NB4 (cell line): Measurements from ENCODE around the gene LYSET.

Experiments
- DNase-seq: peaks from one replicate; pipeline ENCODE4 v3.0.0; 2010; ENCODE audit warnings: low read depth
- H3K4me3 ChIP-seq: one replicate; pipeline ENCODE4 v1.5.1; 2011; ENCODE audit warnings: mild to moderate bottlenecking, low read depth, low read length, moderate library complexity
- MYC ChIP-seq: IDR thresholded peaks from 2 replicates; pipeline ENCODE4 v1.6.1; 2011; ENCODE audit warnings: low read depth, low read length
- POLR2A ChIP-seq: IDR thresholded peaks from 2 replicates; pipeline ENCODE4 v1.6.1; 2011; ENCODE audit warnings: mild to moderate bottlenecking; ENCODE audit not compliant: insufficient read length; ENCODE audit errors: extremely low read depth
- TF ChIP-seq, protein P1 (sequence below): IDR thresholded peaks from one replicate; pipeline ENCODE4 v1.5.1; 2012; ENCODE audit warnings: low read depth, low read length
- TF ChIP-seq, protein P2 (sequence below): IDR thresholded peaks from 2 replicates; pipeline ENCODE4 v1.6.1; 2011; ENCODE audit warnings: low read depth, low read length

LYSET gene

DNA sequence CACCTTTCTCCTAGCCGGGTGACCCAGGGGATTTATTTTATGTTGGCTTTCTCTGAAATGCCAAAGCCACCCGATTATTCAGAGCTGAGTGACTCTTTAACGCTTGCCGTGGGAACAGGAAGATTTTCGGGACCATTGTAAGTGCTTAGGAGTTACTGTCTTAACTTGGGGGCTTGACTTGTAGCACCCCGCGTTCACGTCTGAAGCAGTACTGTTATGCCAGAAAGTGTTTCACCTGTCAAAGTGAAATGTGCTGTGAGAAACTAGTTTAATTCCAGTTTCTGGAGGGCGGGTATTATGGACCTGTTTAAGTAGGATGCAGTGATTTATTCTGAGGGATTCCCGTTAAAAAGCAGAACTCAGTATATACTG is 218 bp downstream of the LYSET start:
- TF ChIP-seq, protein P1, sequence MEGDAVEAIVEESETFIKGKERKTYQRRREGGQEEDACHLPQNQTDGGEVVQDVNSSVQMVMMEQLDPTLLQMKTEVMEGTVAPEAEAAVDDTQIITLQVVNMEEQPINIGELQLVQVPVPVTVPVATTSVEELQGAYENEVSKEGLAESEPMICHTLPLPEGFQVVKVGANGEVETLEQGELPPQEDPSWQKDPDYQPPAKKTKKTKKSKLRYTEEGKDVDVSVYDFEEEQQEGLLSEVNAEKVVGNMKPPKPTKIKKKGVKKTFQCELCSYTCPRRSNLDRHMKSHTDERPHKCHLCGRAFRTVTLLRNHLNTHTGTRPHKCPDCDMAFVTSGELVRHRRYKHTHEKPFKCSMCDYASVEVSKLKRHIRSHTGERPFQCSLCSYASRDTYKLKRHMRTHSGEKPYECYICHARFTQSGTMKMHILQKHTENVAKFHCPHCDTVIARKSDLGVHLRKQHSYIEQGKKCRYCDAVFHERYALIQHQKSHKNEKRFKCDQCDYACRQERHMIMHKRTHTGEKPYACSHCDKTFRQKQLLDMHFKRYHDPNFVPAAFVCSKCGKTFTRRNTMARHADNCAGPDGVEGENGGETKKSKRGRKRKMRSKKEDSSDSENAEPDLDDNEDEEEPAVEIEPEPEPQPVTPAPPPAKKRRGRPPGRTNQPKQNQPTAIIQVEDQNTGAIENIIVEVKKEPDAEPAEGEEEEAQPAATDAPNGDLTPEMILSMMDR = no peak
- TF ChIP-seq, protein P2, sequence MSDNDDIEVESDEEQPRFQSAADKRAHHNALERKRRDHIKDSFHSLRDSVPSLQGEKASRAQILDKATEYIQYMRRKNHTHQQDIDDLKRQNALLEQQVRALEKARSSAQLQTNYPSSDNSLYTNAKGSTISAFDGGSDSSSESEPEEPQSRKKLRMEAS = no peak
- TF ChIP-seq POLR2A (no peak), MYC (no peak)
- DNase-seq = no peak
- H3K4me3 ChIP-seq = peak overlapping the region; percentile 94

DNA sequence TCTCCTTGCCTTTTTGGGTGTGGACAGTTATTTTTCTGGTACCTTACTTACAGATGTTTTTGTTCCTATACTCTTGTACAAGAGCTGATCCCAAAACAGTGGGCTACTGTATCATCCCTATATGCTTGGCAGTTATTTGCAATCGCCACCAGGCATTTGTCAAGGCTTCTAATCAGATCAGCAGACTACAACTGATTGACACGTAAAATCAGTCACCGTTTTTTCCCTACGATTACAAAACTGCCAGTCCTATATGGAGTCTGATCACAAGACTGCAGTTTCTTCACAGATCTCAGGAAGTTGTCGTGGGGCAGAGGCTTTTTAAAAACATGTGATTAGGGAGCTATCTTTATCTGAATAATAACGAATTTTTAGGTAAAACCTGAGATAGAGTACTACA is 1.3 kb downstream of the LYSET start:
- DNase-seq = no peak
- no peak overlapping the region for H3K4me3 ChIP-seq
- TF ChIP-seq, protein P2 = no peak
- no peak for TF ChIP-seq POLR2A
- TF ChIP-seq MYC = no peak
- TF ChIP-seq, protein P1 = no peak

DNA sequence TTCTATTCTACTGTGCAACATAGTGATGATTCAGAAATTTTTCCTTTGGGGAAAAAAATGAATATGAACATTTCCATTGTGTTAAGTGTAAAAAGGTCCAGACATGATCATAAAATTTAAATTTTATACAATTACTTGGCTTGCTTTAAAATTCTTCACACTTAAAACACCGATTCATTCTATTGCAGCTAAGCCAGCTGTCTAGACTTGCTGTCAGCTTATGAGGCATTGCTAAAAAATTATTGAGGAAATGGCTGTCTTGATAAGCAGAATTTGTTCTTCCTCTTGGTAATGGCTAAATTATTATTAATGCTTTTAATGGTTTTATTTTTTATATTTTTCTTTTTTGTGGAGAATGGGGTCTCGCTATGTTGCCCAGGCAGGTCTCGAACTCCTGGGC is 1.8 kb downstream of the LYSET start:
- no peak overlapping the region for H3K4me3 ChIP-seq
- TF ChIP-seq, protein P2 = no peak
- TF ChIP-seq POLR2A (no peak), MYC (no peak)
- TF ChIP-seq, protein P1 = no peak
- no peak for DNase-seq

DNA sequence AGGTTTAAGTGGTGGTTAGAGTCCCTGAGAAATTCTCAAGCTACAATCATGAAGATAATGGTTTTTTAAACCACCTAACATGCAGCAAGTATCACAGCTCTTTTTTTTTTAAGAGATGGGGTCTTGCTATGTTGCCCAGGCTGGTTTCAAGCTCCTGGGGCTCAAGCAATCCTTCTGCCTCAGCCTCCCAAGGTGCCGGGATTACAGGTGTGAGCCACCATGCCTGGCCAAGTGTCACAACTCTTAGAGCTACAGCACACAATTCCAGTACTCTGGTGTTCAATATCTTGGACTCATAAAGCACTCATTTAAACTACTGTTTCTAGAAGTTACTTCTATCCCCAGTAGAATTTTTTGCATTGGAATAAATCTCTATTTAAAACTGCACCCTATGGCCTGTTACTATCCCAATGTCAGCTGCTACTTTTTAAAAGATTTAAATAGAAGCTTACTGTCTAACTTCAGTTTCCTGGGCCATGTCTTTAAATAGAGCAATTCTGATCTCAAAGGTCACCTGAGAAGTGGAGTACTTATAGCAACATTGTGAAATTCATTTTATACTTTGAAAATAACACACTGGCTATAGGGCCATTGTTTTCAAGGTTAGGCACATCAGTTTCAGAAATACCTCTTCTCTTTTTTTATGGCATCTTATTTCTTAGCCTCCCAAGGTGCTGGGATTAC is 10.3 kb downstream of the LYSET start:
- TF ChIP-seq, protein P2 = no peak
- no peak for TF ChIP-seq MYC
- TF ChIP-seq, protein P1 = no peak
- no peak for TF ChIP-seq POLR2A
- DNase-seq = no peak
- H3K4me3 ChIP-seq = no peak overlapping the region

DNA sequence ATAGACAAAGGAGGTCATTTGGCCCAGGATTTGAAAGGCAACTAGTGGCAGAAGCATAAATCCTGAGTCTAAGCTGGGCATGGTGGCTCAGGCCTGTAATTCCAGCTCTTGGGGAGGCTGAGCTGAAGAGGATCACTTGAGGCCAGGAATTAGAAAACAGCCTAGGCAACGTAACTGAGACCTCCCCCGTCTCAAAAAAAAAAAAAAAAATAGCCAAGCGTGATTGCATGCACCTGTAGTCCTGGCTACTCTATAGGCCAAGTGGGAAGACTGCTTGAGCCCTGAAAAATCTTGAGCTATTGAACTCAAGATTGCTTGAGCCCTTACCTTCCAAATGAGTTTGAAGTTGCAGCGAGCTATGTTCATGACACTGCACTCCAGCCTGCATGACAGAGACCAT is 13.9 kb downstream of the LYSET start:
- no peak for DNase-seq
- TF ChIP-seq MYC = no peak
- TF ChIP-seq, protein P1 = no peak
- TF ChIP-seq POLR2A = no peak
- TF ChIP-seq, protein P2 = no peak
- no peak overlapping the region for H3K4me3 ChIP-seq
